K562 (cell line): ENCODE results near the gene C20orf96. TPM values are rescaled to one million over a fixed set of nuclear protein-coding genes. Genes with fewer than 3 reads are reported as not detected.

ENCODE experiments used
- CHD1 ChIP-seq: fragments of 200-600 bp; sonication (generic); IDR thresholded peaks from one replicate; pipeline ENCODE4 v1.6.1; 2012; ENCODE audit warnings: mild to moderate bottlenecking, moderate library complexity, low read length, inconsistent platforms
- FOXA1 ChIP-seq: fragments of 450-650 bp; IDR thresholded peaks from 2 replicates; pipeline ENCODE4 v1.6.1; 2016; ENCODE audit warnings: mild to moderate bottlenecking, borderline replicate concordance
- FOXA3 ChIP-seq, 2 experiments: fragments of 450-650 bp in 1 of 2; sonication (generic) in 1 of 2; formaldehyde crosslinking; IDR thresholded peaks in 1 of 2; conservative IDR thresholded peaks in 1 of 2; 2 replicates each; pipeline versions ENCODE4 v1.4.0 to v1.8.0; 2020 to 2022; ENCODE audit warnings: mild to moderate bottlenecking in 2 of 2, missing genetic modification reagents in 1 of 2
- FOXP1 ChIP-seq: sonication (generic); formaldehyde crosslinking; IDR thresholded peaks from 2 replicates; pipeline ENCODE4 v1.8.0; 2022; ENCODE audit warnings: mild to moderate bottlenecking, missing genetic modification reagents
- JUNB ChIP-seq: fragments of 450-650 bp; formaldehyde crosslinking; conservative IDR thresholded peaks from 2 replicates; pipeline ENCODE4 v1.4.0; 2020; ENCODE audit warnings: mild to moderate bottlenecking
- KDM4B ChIP-seq, 2 experiments: fragments of 450-650 bp in 1 of 2; sonication (generic) in 1 of 2; IDR thresholded peaks; 2 replicates each; pipeline ENCODE4 v1.6.1; 2016 to 2017; ENCODE audit warnings: borderline replicate concordance in 2 of 2, antibody characterized with exemption in 1 of 2, low read depth in 1 of 2, mild to moderate bottlenecking in 1 of 2
- MYC ChIP-seq, 2 experiments: fragments of 250-450 bp in 1 of 2; sonication (Bioruptor Pico) in 1 of 2; IDR thresholded peaks; 2 replicates each; pipeline versions ENCODE4 v1.5.1 to v1.6.1; 2012 to 2021; ENCODE audit warnings: low read depth in 2 of 2, borderline replicate concordance in 1 of 2, improper control_type of control experiment in 1 of 2, low read length in 1 of 2, mild to moderate bottlenecking in 1 of 2, moderate library complexity in 1 of 2
- NKRF ChIP-seq: fragments of 450-650 bp; IDR thresholded peaks from 2 replicates; pipeline ENCODE4 v1.6.1; 2016; ENCODE audit warnings: borderline replicate concordance
- NR2C2 ChIP-seq, 2 experiments: fragments of 200-800 bp in 1 of 2; sonication (Bioruptor generic) in 1 of 2; sonication (generic) in 1 of 2; formaldehyde crosslinking in 1 of 2; IDR thresholded peaks; 2 replicates each; pipeline versions ENCODE4 v1.6.1 to v1.8.0; 2016 to 2022; ENCODE audit warnings: mild to moderate bottlenecking in 1 of 2, missing compliant biosample characterization in 1 of 2, missing genetic modification characterization in 1 of 2, missing genetic modification reagents in 1 of 2
- PHF8 ChIP-seq: fragments of 200-600 bp; sonication (generic); IDR thresholded peaks from 2 replicates; pipeline ENCODE4 v1.6.1; 2012; ENCODE audit warnings: mixed run types, mild to moderate bottlenecking, inconsistent platforms, low read length, moderate library complexity, borderline replicate concordance
- RAD21 ChIP-seq, 2 experiments: fragments of 250-450 bp in 1 of 2; fragments of 450-650 bp in 1 of 2; sonication (Bioruptor Pico) in 1 of 2; formaldehyde crosslinking in 1 of 2; IDR thresholded peaks in 1 of 2; conservative IDR thresholded peaks in 1 of 2; 2 replicates each; pipeline versions ENCODE4 v1.4.0 to v1.8.0; 2020 to 2022; ENCODE audit warnings: mild to moderate bottlenecking in 2 of 2, moderate library complexity in 1 of 2
- SP2 ChIP-seq: IDR thresholded peaks from 2 replicates; pipeline ENCODE4 v1.6.1; 2011; ENCODE audit warnings: mild to moderate bottlenecking, low read depth, low read length, moderate library complexity; ENCODE audit not compliant: poor library complexity, severe bottlenecking; ENCODE audit errors: extremely low read depth
- TEAD1 ChIP-seq, 2 experiments: fragments of 450-650 bp in 1 of 2; sonication (generic) in 1 of 2; formaldehyde crosslinking; IDR thresholded peaks; 2 replicates each; pipeline versions ENCODE4 v1.4.0 to v1.8.0; 2020 to 2022; ENCODE audit warnings: mild to moderate bottlenecking in 2 of 2, missing genetic modification reagents in 1 of 2
- TFAP4 ChIP-seq: sonication (generic); formaldehyde crosslinking; IDR thresholded peaks from 2 replicates; pipeline ENCODE4 v1.8.0; 2022; ENCODE audit warnings: missing genetic modification reagents, mild to moderate bottlenecking, moderate library complexity, borderline replicate concordance
- YY1 ChIP-seq, 3 experiments: IDR thresholded peaks; 2 replicates each; pipeline ENCODE4 v1.6.1; 2011; ENCODE audit warnings: low read length in 2 of 3, mild to moderate bottlenecking in 2 of 3, moderate library complexity in 2 of 3, borderline replicate concordance in 1 of 3, control low read depth in 1 of 3, low read depth in 1 of 3; ENCODE audit not compliant: insufficient read depth in 3 of 3, insufficient replicate concordance in 2 of 3, control insufficient read depth in 1 of 3, insufficient read length in 1 of 3; ENCODE audit errors: extremely low read depth in 1 of 3
- ZNF197 ChIP-seq: fragments of 200-800 bp; sonication (Bioruptor generic); IDR thresholded peaks from 2 replicates; pipeline ENCODE4 v1.6.1; 2016; ENCODE audit warnings: low read depth, missing genetic modification characterization, missing compliant biosample characterization
- ZSCAN29 ChIP-seq: fragments of 450-650 bp; IDR thresholded peaks from 2 replicates; pipeline ENCODE4 v1.6.1; 2017
- polyA plus RNA-seq, 8 experiments: library from polyadenylated mRNA; depleted of rRNA in 4 of 8; stranded (reverse) in 5 of 8; unstranded in 3 of 8; fragments of >200 nt; fragmentation: Nextera tagmentation in 2 of 8; fragmentation: Illumina TruSeq in 1 of 8; extraction: Ambion mirVana in 2 of 8; extraction: Trizol in 1 of 8; gene quantifications; 2 replicates each; pipeline versions ENCODE4 v1.2.1 to v1.2.3, GENCODE V29; 2011 to 2014; ENCODE audit warnings: inconsistent platforms in 1 of 8, missing spikeins in 1 of 8
- total RNA-seq, 7 experiments: library from RNA; depleted of rRNA in 6 of 7; stranded (reverse); fragments of >200 nt in 6 of 7; fragmentation: Illumina TruSeq in 2 of 7; extraction: Trizol in 2 of 7; gene quantifications; 2 replicates each; pipeline versions ENCODE4 v1.2.1 to v1.2.3, GENCODE V29; 2011 to 2021; ENCODE audit warnings: low replicate concordance in 1 of 7
- TF ChIP-seq, protein P1 (sequence below): fragments of 250-450 bp; sonication (Bioruptor Pico); IDR thresholded peaks from 2 replicates; pipeline ENCODE4 v1.8.0; 2022; ENCODE audit warnings: inconsistent platforms, mild to moderate bottlenecking, moderate library complexity, borderline replicate concordance

The C20orf96 gene
- total and polyA plus RNA-seq, 9 of the 15 experiments (the other 6 are each of a cell fraction or from before 2014, with no cell fraction given): 1.7 to 11.7 (median 4.2) TPM

DNA sequence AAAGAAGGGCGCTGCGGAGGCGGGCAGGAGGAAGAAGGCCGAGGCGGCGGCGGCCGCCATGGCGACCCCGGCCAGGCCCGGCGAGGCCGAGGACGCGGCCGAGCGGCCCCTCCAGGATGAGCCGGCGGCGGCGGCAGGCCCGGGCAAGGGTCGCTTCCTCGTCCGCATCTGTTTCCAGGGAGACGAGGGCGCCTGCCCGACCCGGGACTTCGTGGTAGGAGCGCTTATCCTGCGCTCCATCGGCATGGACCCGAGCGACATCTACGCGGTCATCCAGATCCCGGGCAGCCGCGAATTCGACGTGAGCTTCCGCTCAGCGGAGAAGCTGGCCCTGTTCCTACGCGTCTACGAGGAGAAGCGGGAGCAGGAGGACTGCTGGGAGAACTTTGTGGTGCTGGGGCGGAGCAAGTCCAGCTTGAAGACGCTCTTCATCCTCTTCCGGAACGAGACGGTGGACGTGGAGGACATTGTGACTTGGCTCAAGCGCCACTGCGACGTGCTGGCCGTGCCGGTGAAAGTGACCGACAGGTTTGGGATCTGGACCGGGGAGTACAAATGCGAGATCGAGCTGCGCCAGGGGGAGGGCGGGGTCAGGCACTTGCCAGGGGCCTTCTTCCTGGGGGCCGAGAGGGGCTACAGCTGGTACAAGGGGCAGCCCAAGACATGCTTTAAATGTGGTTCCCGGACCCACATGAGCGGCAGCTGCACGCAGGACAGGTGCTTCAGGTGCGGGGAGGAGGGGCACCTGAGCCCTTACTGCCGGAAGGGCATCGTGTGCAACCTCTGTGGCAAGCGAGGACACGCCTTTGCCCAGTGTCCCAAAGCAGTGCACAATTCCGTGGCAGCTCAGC is 7.6 kb upstream of the C20orf96 start (continued):
- TF ChIP-seq NKRF (0 out of 2 replicates have a peak, but pooled peaks have one; percentile 38), PHF8 (peak; percentile 31; the same call in 1 of the 2 replicates), YY1 (IDR thresholded peaks at IDR 0.05; ENCODE audit: borderline replicate concordance in 1 of 3, control insufficient read depth in 1 of 3, extremely low read depth in 1 of 3, insufficient read depth in 3 of 3, insufficient read length in 1 of 3, insufficient replicate concordance in 2 of 3, low read depth in 1 of 3, low read length in 2 of 3) (peak in 1 of 3 experiments; percentile 8), RAD21 (CRISPR knock-in tag; conservative IDR thresholded peaks at IDR 0.05 in 1 of 2, IDR thresholded peaks at IDR 0.05 in 1 of 2) (peak in 1 of 2 experiments; percentile 7; a peak in 1 of 4 replicates), ZSCAN29 (peak; percentile 97), TEAD1 (CRISPR knock-in tag; IDR thresholded peaks at IDR 0.05) (peak in 1 of 2 experiments; percentile 29; a peak in 1 of 4 replicates), SP2 (no peak), FOXA3 (CRISPR knock-in tag; conservative IDR thresholded peaks at IDR 0.05 in 1 of 2, IDR thresholded peaks at IDR 0.05 in 1 of 2) (0 out of 4 replicates have a peak, but pooled peaks of 1 of the 2 experiments have one; percentile 26), TFAP4 (peak; percentile 52; the same call in 1 of the 2 replicates), FOXA1 (no peak), NR2C2 (CRISPR knock-in tag; IDR thresholded peaks at IDR 0.05) (0 out of 2 replicates have a peak, but pooled peaks have one; percentile 31), NR2C2 (tag; IDR thresholded peaks at IDR 0.05) (peak; percentile 37), MYC (IDR thresholded peaks at IDR 0.05; ENCODE audit: low read depth, low read length) (no peak), MYC (CRISPR knock-in tag; IDR thresholded peaks at IDR 0.05; ENCODE audit: borderline replicate concordance, low read depth) (no peak), ZNF197 (CRISPR knock-in tag) (no peak), CHD1 (peak; percentile 82), KDM4B (IDR thresholded peaks at IDR 0.05; ENCODE audit: borderline replicate concordance in 2 of 2, low read depth in 1 of 2) (peak in 1 of 2 experiments; percentile 13; a peak in 1 of 4 replicates), JUNB (CRISPR knock-in tag) (no peak), FOXP1 (CRISPR knock-in tag) (peak; percentile 49; the same call in 1 of the 2 replicates)
- TF ChIP-seq, protein P1, sequence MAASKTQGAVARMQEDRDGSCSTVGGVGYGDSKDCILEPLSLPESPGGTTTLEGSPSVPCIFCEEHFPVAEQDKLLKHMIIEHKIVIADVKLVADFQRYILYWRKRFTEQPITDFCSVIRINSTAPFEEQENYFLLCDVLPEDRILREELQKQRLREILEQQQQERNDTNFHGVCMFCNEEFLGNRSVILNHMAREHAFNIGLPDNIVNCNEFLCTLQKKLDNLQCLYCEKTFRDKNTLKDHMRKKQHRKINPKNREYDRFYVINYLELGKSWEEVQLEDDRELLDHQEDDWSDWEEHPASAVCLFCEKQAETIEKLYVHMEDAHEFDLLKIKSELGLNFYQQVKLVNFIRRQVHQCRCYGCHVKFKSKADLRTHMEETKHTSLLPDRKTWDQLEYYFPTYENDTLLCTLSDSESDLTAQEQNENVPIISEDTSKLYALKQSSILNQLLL: no peak
